SW 1271 (cell line): ENCODE measurements around the gene DTX3.
"Not testable (repeated sequence)": the region's sequence is repeated elsewhere in the genome, so short reads cannot be mapped to it uniquely, and the experiment has no call there.

Source experiments
- DNase-seq, 2 experiments: peaks; one replicate each; lab custom pipeline; 2025; lab: John Stamatoyannopoulos, UW

The DTX3 gene

GRCh38 chr12:57583008-57583831 is 21.4 kb upstream of the DTX3 start:
- DNase-seq, result peak; percentile 48 to 76

GRCh38 chr12:57584050-57584449 is 20.6 kb upstream of the DTX3 start:
- DNase-seq, result no peak

GRCh38 chr12:57584690-57585089 is 19.9 kb upstream of the DTX3 start:
- no peak for DNase-seq

- DNase-seq, result no peak
These were observed 19.5 kb upstream of the DTX3 start for GRCh38 chr12:57585156-57585555.

GRCh38 chr12:57586128-57586527 is 18.5 kb upstream of the DTX3 start:
- no peak for DNase-seq

GRCh38 chr12:57586832-57587429 is 17.7 kb upstream of the DTX3 start:
- DNase-seq, result no peak

- not testable (repeated sequence) for DNase-seq
These were observed 15.5 kb upstream of the DTX3 start for GRCh38 chr12:57588951-57589610.

GRCh38 chr12:57590479-57590863 is 14.2 kb upstream of the DTX3 start:
- no peak for DNase-seq

GRCh38 chr12:57590864-57591781 is 13.5 kb upstream of the DTX3 start, which contains the start of gene PIP4K2C:
TSS of gene PIP4K2C (plus strand) at chr12:57591192. CDS start at chr12:57591290, 98 bp downstream.
- peak in 1 of 2 experiments; percentile 63 for DNase-seq

- no peak for DNase-seq
These were observed 12.8 kb upstream of the DTX3 start for GRCh38 chr12:57591782-57592325.

GRCh38 chr12:57592551-57593165 is 12.0 kb upstream of the DTX3 start:
- DNase-seq, result no peak

- DNase-seq, result no peak
These were observed 11.4 kb upstream of the DTX3 start for GRCh38 chr12:57593187-57593586.

- DNase-seq, result no peak
These were observed 4.2 kb upstream of the DTX3 start for GRCh38 chr12:57600395-57600794.

GRCh38 chr12:57602544-57602943 is 2.1 kb upstream of the DTX3 start:
- no peak for DNase-seq

GRCh38 chr12:57603324-57603723 is 1.3 kb upstream of the DTX3 start:
- no peak for DNase-seq

GRCh38 chr12:57603815-57604453 is 690 bp upstream of the DTX3 start:
- no peak for DNase-seq

GRCh38 chr12:57604992-57605810 is 577 bp downstream of the DTX3 start:
- peak in 1 of 2 experiments; percentile 8 for DNase-seq

GRCh38 chr12:57605811-57606311 is 1.2 kb downstream of the DTX3 start:
- no peak for DNase-seq

- DNase-seq, result no peak
These were observed 1.8 kb downstream of the DTX3 start for GRCh38 chr12:57606399-57606798.

GRCh38 chr12:57606821-57607220 is 2.2 kb downstream of the DTX3 start:
- DNase-seq, result no peak
